H9 (cell line): ENCODE results near the gene OPTC. TPM values are rescaled to one million over a fixed set of nuclear protein-coding genes. Genes with fewer than 3 reads are reported as not detected.

Experiments used
- DNase-seq: peaks from one replicate; pipeline ENCODE4 v3.0.0-alpha.2; 2017
- H2AFZ ChIP-seq: one replicate; pipeline ENCODE4 v1.6.1; 2013; ENCODE audit warnings: mild to moderate bottlenecking, low read length, control low read depth, moderate library complexity
- H2AK5ac ChIP-seq: 2 replicates; pipeline ENCODE4 v1.6.1; 2013; ENCODE audit warnings: low read length, control low read depth, mixed read lengths; ENCODE audit not compliant: insufficient read length
- H2BK120ac ChIP-seq: one replicate; pipeline ENCODE4 v1.6.1; 2013; ENCODE audit warnings: low read depth, mild to moderate bottlenecking, low read length, control low read depth, inconsistent platforms; ENCODE audit not compliant: poor library complexity, severe bottlenecking
- H2BK12ac ChIP-seq: 2 replicates; pipeline ENCODE4 v1.6.1; 2013; ENCODE audit warnings: low read length, control low read depth, mixed read lengths, low read depth; ENCODE audit not compliant: insufficient read length
- H2BK15ac ChIP-seq: 2 replicates; pipeline ENCODE4 v1.6.1; 2013; ENCODE audit warnings: low read depth, low read length, control low read depth
- H2BK20ac ChIP-seq: one replicate; pipeline ENCODE4 v1.6.1; 2013; ENCODE audit warnings: low read depth, mild to moderate bottlenecking, low read length, control low read depth, inconsistent platforms; ENCODE audit not compliant: poor library complexity, severe bottlenecking
- H2BK5ac ChIP-seq: 2 replicates; pipeline ENCODE4 v1.6.1; 2013; ENCODE audit warnings: low read length, control low read depth, mixed read lengths; ENCODE audit not compliant: insufficient read length
- H3K14ac ChIP-seq: 2 replicates; pipeline ENCODE4 v1.6.1; 2013; ENCODE audit warnings: low read length, control low read depth; ENCODE audit not compliant: insufficient read depth
- H3K18ac ChIP-seq: 2 replicates; pipeline ENCODE4 v1.6.1; 2013; ENCODE audit warnings: low read depth, mild to moderate bottlenecking, mixed read lengths, low read length, control low read depth; ENCODE audit not compliant: insufficient read length
- H3K23ac ChIP-seq: 2 replicates; pipeline ENCODE4 v1.6.1; 2013; ENCODE audit warnings: low read length, control low read depth, mixed read lengths, low read depth; ENCODE audit not compliant: insufficient read length
- H3K23me2 ChIP-seq: 2 replicates; pipeline ENCODE4 v1.6.1; 2013; ENCODE audit warnings: low read depth, mild to moderate bottlenecking, mixed read lengths, low read length, control low read depth; ENCODE audit not compliant: insufficient read length, poor library complexity, severe bottlenecking
- H3K27ac ChIP-seq: 2 replicates; pipeline ENCODE4 v1.5.1; 2013; ENCODE audit warnings: low read length, control low read depth, mixed read lengths, low read depth; ENCODE audit not compliant: insufficient read length
- H3K27me3 ChIP-seq: 2 replicates; pipeline ENCODE4 v1.6.1; 2013; ENCODE audit warnings: low read length, control low read depth, inconsistent platforms; ENCODE audit not compliant: insufficient read depth
- H3K4ac ChIP-seq: 2 replicates; pipeline ENCODE4 v1.6.1; 2013; ENCODE audit warnings: low read depth, mild to moderate bottlenecking, control low read depth, inconsistent platforms, low read length, moderate library complexity
- H3K4me1 ChIP-seq: 2 replicates; pipeline ENCODE4 v1.6.1; 2013; ENCODE audit warnings: low read length, control low read depth, inconsistent platforms; ENCODE audit not compliant: insufficient read depth
- H3K4me2 ChIP-seq: 2 replicates; pipeline ENCODE4 v1.6.1; 2013; ENCODE audit warnings: low read length, control low read depth, mixed read lengths; ENCODE audit not compliant: insufficient read length, insufficient read depth
- H3K56ac ChIP-seq: 2 replicates; pipeline ENCODE4 v1.6.1; 2013; ENCODE audit warnings: low read depth, mild to moderate bottlenecking, mixed read lengths, low read length, control low read depth; ENCODE audit not compliant: insufficient read length
- H3K79me1 ChIP-seq: 2 replicates; pipeline ENCODE4 v1.6.1; 2013; ENCODE audit warnings: low read depth, mild to moderate bottlenecking, moderate library complexity, low read length, control low read depth, inconsistent platforms; ENCODE audit not compliant: insufficient read depth, poor library complexity, severe bottlenecking
- H3K79me2 ChIP-seq: 2 replicates; pipeline ENCODE4 v1.6.1; 2013; ENCODE audit warnings: low read length, control low read depth, inconsistent platforms; ENCODE audit not compliant: insufficient read depth
- H3K9ac ChIP-seq: 2 replicates; pipeline ENCODE4 v1.6.1; 2013; ENCODE audit warnings: low read length, control low read depth, mixed read lengths; ENCODE audit not compliant: insufficient read length; ENCODE audit errors: extremely low read depth
- H3K9me3 ChIP-seq: one replicate; pipeline ENCODE4 v1.6.1; 2013; ENCODE audit warnings: low read depth, low read length, inconsistent platforms; ENCODE audit not compliant: control insufficient read depth
- H3T11ph ChIP-seq: one replicate; pipeline ENCODE4 v1.6.1; 2013; ENCODE audit warnings: mild to moderate bottlenecking, low read length, control low read depth, inconsistent platforms
- H4K20me1 ChIP-seq: one replicate; pipeline ENCODE4 v1.6.1; 2013; ENCODE audit not compliant: control insufficient read depth, insufficient read length, insufficient read depth
- H4K5ac ChIP-seq: 2 replicates; pipeline ENCODE4 v1.6.1; 2013; ENCODE audit warnings: low read depth, mild to moderate bottlenecking, mixed read lengths, low read length, control low read depth; ENCODE audit not compliant: insufficient read length
- H4K8ac ChIP-seq: replicated peaks from 2 replicates; pipeline ENCODE4 v1.6.1; 2013; ENCODE audit warnings: low read length, control low read depth, mixed read lengths, low read depth; ENCODE audit not compliant: insufficient read length
- H4K91ac ChIP-seq: 2 replicates; pipeline ENCODE4 v1.6.1; 2013; ENCODE audit warnings: low read depth, mild to moderate bottlenecking, moderate library complexity, mixed read lengths, low read length, control low read depth; ENCODE audit not compliant: insufficient read length
- H3K27ac Mint-ChIP-seq, 3 experiments: 2 replicates in 2 of 3; 3 replicates in 1 of 3; pipeline ENCODE4 v1.8.0; 2020 to 2021; ENCODE audit warnings: mixed read lengths in 3 of 3, mild to moderate bottlenecking in 1 of 3, moderate library complexity in 1 of 3
- H3K27me3 Mint-ChIP-seq: 2 replicates; pipeline ENCODE4 v1.8.0; 2021; ENCODE audit warnings: low read depth, mild to moderate bottlenecking, moderate library complexity, mixed read lengths
- H3K36me3 Mint-ChIP-seq, 3 experiments: 2 replicates in 2 of 3; 3 replicates in 1 of 3; pipeline ENCODE4 v1.8.0; 2020 to 2021; ENCODE audit warnings: low read depth in 3 of 3, mixed read lengths in 3 of 3; ENCODE audit not compliant: insufficient read depth in 1 of 3
- H3K4me1 Mint-ChIP-seq, 2 experiments: 2 replicates each; pipeline ENCODE4 v1.8.0; 2020; ENCODE audit warnings: mixed read lengths in 2 of 2
- H3K4me3 Mint-ChIP-seq, 2 experiments: 2 replicates in 1 of 2; 3 replicates in 1 of 2; pipeline ENCODE4 v1.8.0; 2020 to 2021; ENCODE audit warnings: mild to moderate bottlenecking in 2 of 2, mixed read lengths in 2 of 2, moderate library complexity in 1 of 2
- H3K9me3 Mint-ChIP-seq, 2 experiments: 2 replicates in 1 of 2; 3 replicates in 1 of 2; pipeline ENCODE4 v1.8.0; 2020; ENCODE audit warnings: mild to moderate bottlenecking in 2 of 2, mixed read lengths in 2 of 2, moderate library complexity in 1 of 2
- WGBS: extraction: QIAGEN DNeasy Blood & Tissue Kit; methylation state at CpG from one replicate; pipeline ENCODE4 v1.1.7; 2013; ENCODE audit warnings: missing lambda C conversion rate, low lambda C conversion rate, mixed read lengths; ENCODE audit not compliant: insufficient read length; ENCODE audit errors: extremely low coverage; 5-methylcytosine and 5-hydroxymethylcytosine counted together
- total RNA-seq: library from RNA; stranded (reverse); gene quantifications from 2 replicates; pipeline ENCODE4 v1.2.1, GENCODE V29; 2021
- TF ChIP-seq, protein P1 (sequence below): fragments of 200-600 bp; sonication (generic); conservative IDR thresholded peaks from 3 replicates; pipeline ENCODE4 v1.8.0; 2021; ENCODE audit warnings: antibody characterized with exemption, mild to moderate bottlenecking

Gene OPTC
- total RNA-seq, 1 experiment from 2014 or later, result 1.1 TPM

DNA sequence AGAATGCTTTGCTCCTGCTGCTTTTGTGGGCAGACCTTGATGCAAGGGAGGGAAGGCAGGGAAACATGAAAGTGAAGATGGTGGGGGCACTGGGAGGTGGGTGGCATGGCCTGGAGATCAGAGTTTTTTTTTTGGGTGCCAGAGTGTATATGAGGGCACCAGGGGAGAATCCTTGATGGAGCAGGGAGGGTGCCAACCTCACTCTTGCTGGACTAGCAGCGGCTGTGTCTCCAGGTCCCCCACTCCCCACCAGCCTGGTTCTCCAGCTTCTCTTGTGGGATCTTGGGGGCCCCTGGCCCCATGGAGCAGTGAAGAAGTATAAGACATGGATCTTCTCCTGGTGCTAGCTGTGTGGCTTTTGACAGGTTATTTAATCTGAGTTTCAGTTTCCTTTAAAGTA lies 31.8 kb upstream of the OPTC start:
- Mint-ChIP-seq H3K4me3 (no peak overlapping the region), H3K9me3 (no peaks in the 10 kb centered on the region; a peak in 2 of 5 replicates), H3K36me3 (no peaks in the 10 kb centered on the region), H3K4me1 (peaks cover 26 to 33% of the 10 kb centered on the region in 2 experiments), H3K27me3 (peaks cover 8% of the 10 kb centered on the region), H3K27ac (peak overlapping the region in 1 of 3 experiments; percentile 37; a peak in 1 of 7 replicates)
- Histone ChIP-seq H3K9ac (no peak overlapping the region), H3K9me3 (no peaks in the 10 kb centered on the region), H2BK20ac (no peak overlapping the region), H4K5ac (no peak overlapping the region), H3K4me1 (peaks cover 4% of the 10 kb centered on the region; the same call in 1 of the 2 replicates), H4K8ac (no peak overlapping the region), H2AK5ac (no peak overlapping the region), H3K23ac (no peak overlapping the region), H3K27me3 (no peaks in the 10 kb centered on the region), H2BK12ac (no peak overlapping the region), H4K91ac (no peak overlapping the region), H3T11ph (no peak overlapping the region), H3K14ac (no peak overlapping the region), H3K56ac (no peak overlapping the region), H2BK15ac (no peak overlapping the region), H3K4me2 (no peak overlapping the region), H3K79me2 (no peaks in the 10 kb centered on the region), H3K27ac (no peak overlapping the region), H2AFZ (no peak overlapping the region), H2BK5ac (no peak overlapping the region), H4K20me1 (no peaks in the 10 kb centered on the region), H3K23me2 (no peaks in the 10 kb centered on the region), H3K18ac (no peak overlapping the region), H2BK120ac (no peak overlapping the region), H3K79me1 (no peaks in the 10 kb centered on the region), H3K4ac (no peak overlapping the region)
- DNase-seq, result no peak
- TF ChIP-seq, protein P1, sequence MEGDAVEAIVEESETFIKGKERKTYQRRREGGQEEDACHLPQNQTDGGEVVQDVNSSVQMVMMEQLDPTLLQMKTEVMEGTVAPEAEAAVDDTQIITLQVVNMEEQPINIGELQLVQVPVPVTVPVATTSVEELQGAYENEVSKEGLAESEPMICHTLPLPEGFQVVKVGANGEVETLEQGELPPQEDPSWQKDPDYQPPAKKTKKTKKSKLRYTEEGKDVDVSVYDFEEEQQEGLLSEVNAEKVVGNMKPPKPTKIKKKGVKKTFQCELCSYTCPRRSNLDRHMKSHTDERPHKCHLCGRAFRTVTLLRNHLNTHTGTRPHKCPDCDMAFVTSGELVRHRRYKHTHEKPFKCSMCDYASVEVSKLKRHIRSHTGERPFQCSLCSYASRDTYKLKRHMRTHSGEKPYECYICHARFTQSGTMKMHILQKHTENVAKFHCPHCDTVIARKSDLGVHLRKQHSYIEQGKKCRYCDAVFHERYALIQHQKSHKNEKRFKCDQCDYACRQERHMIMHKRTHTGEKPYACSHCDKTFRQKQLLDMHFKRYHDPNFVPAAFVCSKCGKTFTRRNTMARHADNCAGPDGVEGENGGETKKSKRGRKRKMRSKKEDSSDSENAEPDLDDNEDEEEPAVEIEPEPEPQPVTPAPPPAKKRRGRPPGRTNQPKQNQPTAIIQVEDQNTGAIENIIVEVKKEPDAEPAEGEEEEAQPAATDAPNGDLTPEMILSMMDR, result no peak
- no CpG with 5 or more reads among the region's 1 CpG for WGBS
